Erythroblast (primary cell): Measurements from ENCODE around the gene ARHGAP6.

Experiments used
- GATA1 ChIP-seq: IDR thresholded peaks from 2 replicates; pipeline ENCODE4 v1.6.1; 2011; ENCODE audit warnings: low read depth, mild to moderate bottlenecking, control low read depth, low read length, moderate library complexity
- POLR2A ChIP-seq: IDR thresholded peaks from 2 replicates; pipeline ENCODE4 v1.6.1; 2011; ENCODE audit warnings: mild to moderate bottlenecking, low read length

- TF ChIP-seq POLR2A = no peak
- TF ChIP-seq GATA1 = no peak
Measured at GRCh38 chrX:11704725-11705495, 39.2 kb upstream of the ARHGAP6 start.
